Neuronal stem cell (in vitro differentiated cells): ENCODE results near the gene SPIN1. TPM values are rescaled to one million over a fixed set of nuclear protein-coding genes. Genes with fewer than 3 reads are reported as not detected.

Experiments used
- DNase-seq: peaks from one replicate; pipeline ENCODE4 v3.0.0-alpha.2; 2013; ENCODE audit warnings: low spot score
- H2AFZ ChIP-seq: one replicate; pipeline ENCODE4 v1.6.1; 2013; ENCODE audit warnings: mild to moderate bottlenecking, low read length, inconsistent platforms
- H2AK5ac ChIP-seq: 2 replicates; pipeline ENCODE4 v1.6.1; 2013; ENCODE audit warnings: low read depth, mild to moderate bottlenecking, inconsistent platforms, low read length, moderate library complexity, mixed read lengths
- H2BK120ac ChIP-seq: 2 replicates; pipeline ENCODE4 v1.6.1; 2013; ENCODE audit warnings: low read depth, mild to moderate bottlenecking, inconsistent platforms, low read length, moderate library complexity, mixed read lengths
- H2BK12ac ChIP-seq: one replicate; pipeline ENCODE4 v1.6.1; 2013; ENCODE audit warnings: low read length, inconsistent platforms
- H2BK15ac ChIP-seq: 2 replicates; pipeline ENCODE4 v1.6.1; 2013; ENCODE audit warnings: mild to moderate bottlenecking, low read length, inconsistent platforms, mixed read lengths
- H2BK5ac ChIP-seq: one replicate; pipeline ENCODE4 v1.6.1; 2013; ENCODE audit warnings: inconsistent platforms, mild to moderate bottlenecking, low read length, moderate library complexity
- H3K14ac ChIP-seq: one replicate; pipeline ENCODE4 v1.6.1; 2013; ENCODE audit warnings: low read length, inconsistent platforms
- H3K18ac ChIP-seq: 2 replicates; pipeline ENCODE4 v1.6.1; 2013; ENCODE audit warnings: low read length, inconsistent platforms
- H3K23ac ChIP-seq: 2 replicates; pipeline ENCODE4 v1.6.1; 2013; ENCODE audit warnings: low read depth, mild to moderate bottlenecking, mixed read lengths, low read length, inconsistent platforms; ENCODE audit not compliant: poor library complexity
- H3K27ac ChIP-seq: replicated peaks from 3 replicates; pipeline ENCODE4 v1.5.1; 2013; ENCODE audit warnings: low read length, inconsistent platforms
- H3K27me3 ChIP-seq, 3 experiments: 2 replicates each; pipeline ENCODE4 v1.6.1; 2013; ENCODE audit warnings: low read length in 3 of 3, mild to moderate bottlenecking in 2 of 3, inconsistent platforms in 1 of 3, low read depth in 1 of 3, mixed read lengths in 1 of 3, moderate library complexity in 1 of 3; ENCODE audit not compliant: control insufficient read depth in 3 of 3, insufficient read depth in 3 of 3
- H3K36me3 ChIP-seq, 2 donors: replicated peaks in 1 of 2; 2 replicates each; pipeline ENCODE4 v1.6.1; 2013; ENCODE audit warnings: low read length in 2 of 2; ENCODE audit not compliant: control insufficient read depth in 2 of 2, insufficient read depth in 2 of 2
- H3K4ac ChIP-seq: 2 replicates; pipeline ENCODE4 v1.6.1; 2013; ENCODE audit warnings: inconsistent platforms, mild to moderate bottlenecking, low read length, moderate library complexity
- H3K4me1 ChIP-seq, 2 donors: 1 replicate in 1 of 2; 2 replicates in 1 of 2; pipeline ENCODE4 v1.6.1; 2013; ENCODE audit warnings: low read length in 2 of 2, low read depth in 1 of 2; ENCODE audit not compliant: control insufficient read depth in 2 of 2, insufficient read depth in 1 of 2
- H3K4me2 ChIP-seq: one replicate; pipeline ENCODE4 v1.6.1; 2013; ENCODE audit warnings: mild to moderate bottlenecking, low read length, inconsistent platforms; ENCODE audit not compliant: insufficient read depth, poor library complexity, severe bottlenecking
- H3K4me3 ChIP-seq, 2 donors: 2 replicates each; pipeline ENCODE4 v1.5.1; 2013; ENCODE audit warnings: low read length in 2 of 2, mild to moderate bottlenecking in 2 of 2, inconsistent platforms in 1 of 2, moderate library complexity in 1 of 2
- H3K79me1 ChIP-seq: one replicate; pipeline ENCODE4 v1.6.1; 2013; ENCODE audit warnings: low read depth, mild to moderate bottlenecking, inconsistent platforms, low read length, moderate library complexity
- H3K9ac ChIP-seq: one replicate; pipeline ENCODE4 v1.6.1; 2013; ENCODE audit warnings: mild to moderate bottlenecking, low read depth, low read length, inconsistent platforms; ENCODE audit not compliant: poor library complexity
- H3K9me3 ChIP-seq, 2 donors: replicated peaks in 1 of 2; 2 replicates each; pipeline versions ENCODE3 to v1.6.1; 2013; ENCODE audit warnings: low read length in 2 of 2, mild to moderate bottlenecking in 2 of 2, inconsistent platforms in 1 of 2, low read depth in 1 of 2, mixed read lengths in 1 of 2, moderate library complexity in 1 of 2; ENCODE audit not compliant: control insufficient read depth in 2 of 2, insufficient read depth in 1 of 2
- H4K8ac ChIP-seq: one replicate; pipeline ENCODE4 v1.6.1; 2013; ENCODE audit warnings: low read depth, mild to moderate bottlenecking, inconsistent platforms, low read length, moderate library complexity
- H4K91ac ChIP-seq: one replicate; pipeline ENCODE4 v1.6.1; 2013; ENCODE audit warnings: low read length, low read depth, mild to moderate bottlenecking, inconsistent platforms; ENCODE audit not compliant: poor library complexity
- whole genome bisulfite sequencing, 2 donors: extraction: QIAGEN DNeasy Blood & Tissue Kit; methylation state at CpG; one replicate each; pipeline ENCODE4 v1.1.7; 2013; ENCODE audit warnings: missing lambda C conversion rate in 2 of 2, mixed read lengths in 1 of 2; ENCODE audit not compliant: insufficient read length in 2 of 2, insufficient replicate concordance in 1 of 2; ENCODE audit errors: extremely low coverage in 2 of 2; 5-methylcytosine and 5-hydroxymethylcytosine counted together
- polyA plus RNA-seq, 2 experiments: library from polyadenylated mRNA; stranded (reverse); fragments of 200-250 nt; gene quantifications; one replicate each; pipeline ENCODE4 v1.2.3, GENCODE V29; 2013

The SPIN1 gene
- polyA plus RNA-seq (2013, experiment 1 of 2): 40.6 TPM
- polyA plus RNA-seq (2013, experiment 2 of 2): 41.4 TPM

GRCh38 chr9:88388203-88388885, at the start of gene SPIN1:
SPIN1 (plus strand) TSS chr9:88388444; CDS start chr9:88426540, 38,096 bp downstream.
- Histone ChIP-seq H3K27me3 (peaks cover 0 to 10% (median 0%) of the 10 kb centered on the region in 3 experiments), H3K4me3 (peak within 1 kb of the TSS; percentile 56 to 99), H2AK5ac (no peak within 1 kb of the TSS), H3K79me1 (peaks cover 2% of the 10 kb centered on the region), H3K14ac (peak within 1 kb of the TSS; percentile 84), H4K91ac (no peak within 1 kb of the TSS), H3K9ac (peak within 1 kb of the TSS; percentile 91), H2BK12ac (no peak within 1 kb of the TSS), H2BK15ac (no peak within 1 kb of the TSS), H3K36me3 (peaks cover 3 to 23% of the 10 kb centered on the region in 2 donors), H2BK5ac (peak within 1 kb of the TSS; percentile 56), H3K4me2 (peak within 1 kb of the TSS; percentile 72), H3K23ac (peak within 1 kb of the TSS; percentile 99), H2BK120ac (no peak within 1 kb of the TSS), H3K4me1 (no peaks in the 10 kb centered on the region), H3K18ac (peak within 1 kb of the TSS; percentile 100), H3K27ac (peak within 1 kb of the TSS; percentile 82), H2AFZ (peak within 1 kb of the TSS; percentile 100), H3K9me3 (peaks cover 0 to 3% of the 10 kb centered on the region in 2 donors), H3K4ac (no peak within 1 kb of the TSS), H4K8ac (peak within 1 kb of the TSS; percentile 88)
- DNase-seq: peak; percentile 80
- no CpG with 5 or more reads among the region's 106 CpGs for WGBS, 2 donors

GRCh38 chr9:88339317-88339716, 48.9 kb upstream of the SPIN1 start:
- Histone ChIP-seq H3K79me1 (no peaks in the 10 kb centered on the region), H3K4me2 (no peak overlapping the region), H3K27ac (no peak overlapping the region), H3K9ac (no peak overlapping the region), H3K4me1 (peaks cover 0 to 2% of the 10 kb centered on the region in 2 donors), H3K36me3 (no peaks in the 10 kb centered on the region), H3K23ac (no peak overlapping the region), H2BK120ac (no peak overlapping the region), H3K14ac (no peak overlapping the region), H2BK5ac (no peak overlapping the region), H3K27me3 (no peaks in the 10 kb centered on the region), H2BK12ac (no peak overlapping the region), H3K9me3 (peaks cover 0 to 2% of the 10 kb centered on the region in 2 donors), H4K91ac (no peak overlapping the region), H2AK5ac (no peak overlapping the region), H2BK15ac (no peak overlapping the region), H3K4me3 (no peak overlapping the region), H3K4ac (no peak overlapping the region), H3K18ac (no peak overlapping the region), H2AFZ (no peak overlapping the region), H4K8ac (no peak overlapping the region)
- WGBS, 2 donors: no CpG with 5 or more reads among the region's 4 CpGs
- no peak for DNase-seq

DNA sequence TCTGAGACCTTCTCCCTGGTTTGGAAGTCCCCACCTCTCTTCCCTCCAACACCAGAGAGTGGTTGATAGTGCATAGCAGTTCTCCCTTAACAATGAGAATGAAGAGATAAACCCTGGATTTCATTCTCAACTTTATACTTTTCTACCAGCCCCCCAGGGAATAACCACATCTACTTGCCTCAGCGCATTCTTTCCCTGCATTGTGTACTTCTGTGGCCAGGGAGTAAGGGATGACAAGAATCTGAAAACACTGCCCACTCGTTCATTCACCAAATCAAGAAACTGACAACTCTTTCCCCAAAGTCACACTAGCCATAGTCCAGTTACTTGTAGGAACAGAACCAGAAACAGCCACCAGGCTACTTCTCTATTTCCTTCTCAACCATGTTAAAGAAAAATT, 46.0 kb upstream of the SPIN1 start:
- no peak overlapping the region for H2BK5ac ChIP-seq
- H3K14ac ChIP-seq: no peak overlapping the region
- no peak overlapping the region for H3K23ac ChIP-seq
- no peak overlapping the region for H3K9ac ChIP-seq
- no peak overlapping the region for H3K4me2 ChIP-seq
- no peak overlapping the region for H4K91ac ChIP-seq
- H3K27ac ChIP-seq: no peak overlapping the region
- H2BK15ac ChIP-seq: no peak overlapping the region
- H2BK12ac ChIP-seq: no peak overlapping the region
- H3K36me3 ChIP-seq: no peaks in the 10 kb centered on the region
- WGBS, 2 donors: no CpG with 5 or more reads among the region's 2 CpGs
- H3K27me3 ChIP-seq: no peaks in the 10 kb centered on the region
- no peak overlapping the region for H2BK120ac ChIP-seq
- DNase-seq: no peak
- H2AK5ac ChIP-seq: no peak overlapping the region
- peaks cover 0 to 2% of the 10 kb centered on the region in 2 donors for H3K4me1 ChIP-seq
- no peak overlapping the region for H2AFZ ChIP-seq
- no peak overlapping the region for H3K4ac ChIP-seq
- no peak overlapping the region for H3K18ac ChIP-seq
- peaks cover 0 to 3% of the 10 kb centered on the region in 2 donors for H3K9me3 ChIP-seq
- no peak overlapping the region for H3K4me3 ChIP-seq
- H4K8ac ChIP-seq: no peak overlapping the region
- H3K79me1 ChIP-seq: no peaks in the 10 kb centered on the region

- Histone ChIP-seq H2AK5ac (no peak overlapping the region), H3K4me1 (peaks cover 0 to 2% of the 10 kb centered on the region in 2 donors), H3K27ac (no peak overlapping the region), H3K23ac (peak overlapping the region; percentile 39), H3K14ac (no peak overlapping the region), H4K8ac (no peak overlapping the region), H3K4me2 (no peak overlapping the region), H2BK12ac (no peak overlapping the region), H3K36me3 (no peaks in the 10 kb centered on the region), H3K27me3 (no peaks in the 10 kb centered on the region), H2BK120ac (no peak overlapping the region), H3K4me3 (no peak overlapping the region), H3K4ac (no peak overlapping the region), H3K79me1 (no peaks in the 10 kb centered on the region), H2BK15ac (no peak overlapping the region), H2AFZ (no peak overlapping the region), H3K18ac (peak overlapping the region; percentile 36), H3K9me3 (peaks cover 0 to 3% of the 10 kb centered on the region in 2 donors), H3K9ac (no peak overlapping the region), H4K91ac (no peak overlapping the region), H2BK5ac (no peak overlapping the region)
- WGBS, 2 donors: no CpG with 5 or more reads among the region's 7 CpGs
- DNase-seq: no peak
Measured at GRCh38 chr9:88344013-88344412, 44.2 kb upstream of the SPIN1 start.
